GM12864 (cell line): ENCODE results near the gene RNGTT.

Experiments used
- DNase-seq: peaks from one replicate; pipeline ENCODE4 v3.0.0-alpha.2; 2011; ENCODE audit warnings: low read depth
- H3K4me3 ChIP-seq: 2 replicates; pipeline ENCODE4 v1.5.1; 2011; ENCODE audit warnings: mild to moderate bottlenecking, low read depth, low read length, control low read depth
- TF ChIP-seq, protein P1 (sequence below): IDR thresholded peaks from 2 replicates; pipeline ENCODE4 v1.5.1; 2011; ENCODE audit warnings: low read depth, mild to moderate bottlenecking, moderate library complexity, low read length, control low read depth, inconsistent platforms; ENCODE audit errors: missing control alignments

The RNGTT gene

DNA sequence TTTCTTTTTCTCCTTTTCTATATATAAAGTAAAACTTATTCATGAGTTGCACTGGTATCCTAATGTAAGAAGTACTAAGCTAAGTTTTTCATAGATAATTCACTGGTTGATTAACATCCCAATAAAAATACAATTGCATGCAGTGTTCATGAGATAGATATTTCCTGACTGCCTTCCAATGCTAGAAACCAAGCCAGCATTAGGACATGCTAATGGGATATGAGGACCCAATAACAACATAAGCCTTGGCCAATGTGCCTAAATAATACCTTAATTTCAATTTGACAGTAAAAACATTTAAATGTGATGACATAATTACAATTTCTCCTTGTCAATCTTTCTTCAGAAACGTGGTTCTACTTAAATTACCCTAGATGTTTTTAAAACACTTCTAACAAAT lies 152.7 kb downstream of the RNGTT start:
- H3K4me3 ChIP-seq = no peak overlapping the region
- TF ChIP-seq, protein P1, sequence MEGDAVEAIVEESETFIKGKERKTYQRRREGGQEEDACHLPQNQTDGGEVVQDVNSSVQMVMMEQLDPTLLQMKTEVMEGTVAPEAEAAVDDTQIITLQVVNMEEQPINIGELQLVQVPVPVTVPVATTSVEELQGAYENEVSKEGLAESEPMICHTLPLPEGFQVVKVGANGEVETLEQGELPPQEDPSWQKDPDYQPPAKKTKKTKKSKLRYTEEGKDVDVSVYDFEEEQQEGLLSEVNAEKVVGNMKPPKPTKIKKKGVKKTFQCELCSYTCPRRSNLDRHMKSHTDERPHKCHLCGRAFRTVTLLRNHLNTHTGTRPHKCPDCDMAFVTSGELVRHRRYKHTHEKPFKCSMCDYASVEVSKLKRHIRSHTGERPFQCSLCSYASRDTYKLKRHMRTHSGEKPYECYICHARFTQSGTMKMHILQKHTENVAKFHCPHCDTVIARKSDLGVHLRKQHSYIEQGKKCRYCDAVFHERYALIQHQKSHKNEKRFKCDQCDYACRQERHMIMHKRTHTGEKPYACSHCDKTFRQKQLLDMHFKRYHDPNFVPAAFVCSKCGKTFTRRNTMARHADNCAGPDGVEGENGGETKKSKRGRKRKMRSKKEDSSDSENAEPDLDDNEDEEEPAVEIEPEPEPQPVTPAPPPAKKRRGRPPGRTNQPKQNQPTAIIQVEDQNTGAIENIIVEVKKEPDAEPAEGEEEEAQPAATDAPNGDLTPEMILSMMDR = no peak
- DNase-seq = no peak

DNA sequence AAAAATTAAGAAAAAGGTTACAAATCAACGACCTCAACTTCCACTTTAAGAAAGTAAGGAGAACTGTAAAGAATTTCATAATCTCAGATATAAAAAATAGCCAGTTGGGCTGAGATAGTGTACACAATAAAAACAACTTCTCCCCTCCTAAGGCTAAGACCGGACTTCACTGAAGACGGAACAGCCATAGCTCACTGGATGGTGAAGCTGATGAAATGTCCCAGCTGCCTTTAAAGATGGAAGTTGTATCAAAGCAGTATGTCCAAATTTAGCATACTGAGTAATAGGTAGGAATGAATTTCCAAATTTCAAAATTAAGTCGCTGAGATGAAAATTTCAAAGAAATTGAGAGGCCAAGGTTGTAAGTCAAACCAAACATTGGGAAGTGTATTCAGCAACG lies 153.3 kb downstream of the RNGTT start:
- no peak overlapping the region for H3K4me3 ChIP-seq
- no peak for DNase-seq
- TF ChIP-seq, protein P1 = no peak

DNA sequence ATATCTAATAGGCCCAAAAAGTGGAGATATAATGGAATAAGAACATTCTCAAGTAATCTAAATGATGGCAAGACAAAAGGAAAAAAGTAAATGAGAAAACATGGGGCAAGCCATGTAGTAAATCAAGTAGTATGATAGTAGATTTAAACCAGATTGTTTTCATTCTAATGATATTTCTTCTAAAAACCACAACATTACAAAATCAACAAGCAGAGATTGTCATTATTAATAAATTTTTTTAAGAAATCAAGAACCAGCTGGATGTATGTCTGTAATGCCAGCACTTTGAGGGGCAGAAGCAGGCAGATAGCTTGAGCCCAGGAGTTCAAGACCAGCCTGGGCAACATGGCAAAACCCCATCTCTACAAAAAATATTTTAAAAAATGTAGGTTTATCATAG lies 155.0 kb downstream of the RNGTT start:
- no peak overlapping the region for H3K4me3 ChIP-seq
- DNase-seq = no peak
- TF ChIP-seq, protein P1 = no peak

DNA sequence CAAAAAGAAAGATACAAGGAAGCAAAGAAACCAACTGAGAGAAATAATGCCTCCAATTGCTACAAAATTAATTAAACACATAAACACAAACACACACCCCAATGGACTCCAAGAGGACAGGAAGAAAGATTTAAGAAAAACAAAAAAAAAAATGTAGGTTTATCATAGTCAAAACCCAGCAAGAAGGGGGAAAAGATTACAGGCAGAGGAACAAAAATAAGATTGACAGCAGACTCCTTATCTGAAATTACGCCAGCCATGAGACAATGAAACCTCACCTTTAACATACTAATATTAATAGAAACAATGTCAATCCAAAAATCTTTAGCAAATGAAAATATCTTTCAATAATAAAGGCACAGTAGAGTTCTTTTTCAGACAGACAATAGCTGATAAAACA lies 155.8 kb downstream of the RNGTT start:
- TF ChIP-seq, protein P1 = no peak
- no peak for DNase-seq
- H3K4me3 ChIP-seq = no peak overlapping the region

DNA sequence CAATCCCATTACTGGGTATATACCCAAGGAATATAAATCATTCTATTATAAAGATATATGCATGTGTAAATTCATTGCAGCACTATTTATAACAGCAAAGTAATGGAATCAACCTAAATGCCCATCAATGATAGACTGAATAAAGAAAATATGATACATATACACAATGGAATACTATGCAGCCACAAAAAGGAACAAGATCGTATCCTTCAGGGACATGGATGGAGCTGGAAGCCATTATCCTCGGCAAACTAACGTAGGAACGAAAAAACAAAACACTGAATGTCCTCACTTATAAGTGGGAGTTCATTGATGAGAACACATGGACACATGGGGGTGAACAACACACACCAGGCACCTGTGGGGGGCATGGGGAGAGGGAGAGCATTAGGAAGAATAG lies 156.7 kb downstream of the RNGTT start:
- TF ChIP-seq, protein P1 = no peak
- no peak for DNase-seq

DNA sequence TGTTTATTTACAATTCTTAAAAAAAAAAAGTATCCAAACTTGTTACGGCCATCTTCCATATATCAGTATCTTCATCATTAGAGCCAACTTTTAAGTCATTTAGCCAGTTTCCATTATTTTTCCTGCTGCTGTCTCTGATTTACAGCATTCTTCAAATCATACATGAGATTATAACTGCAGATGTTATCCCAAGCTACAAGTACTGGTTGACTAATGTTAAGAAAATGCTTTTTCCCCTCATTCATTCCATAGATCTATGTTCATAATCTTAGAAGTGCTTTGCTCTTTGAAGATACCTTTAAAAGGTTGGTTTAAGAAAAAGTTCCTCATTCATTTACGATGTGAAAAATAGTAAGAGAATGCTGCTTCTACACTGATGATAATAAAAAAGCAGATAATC lies 158.7 kb downstream of the RNGTT start:
- TF ChIP-seq, protein P1 = no peak
- no peak for DNase-seq
- H3K4me3 ChIP-seq = no peak overlapping the region

More for the DNA sequence above, 156.7 kb downstream of the RNGTT start:
- H3K4me3 ChIP-seq = no peak overlapping the region

DNA sequence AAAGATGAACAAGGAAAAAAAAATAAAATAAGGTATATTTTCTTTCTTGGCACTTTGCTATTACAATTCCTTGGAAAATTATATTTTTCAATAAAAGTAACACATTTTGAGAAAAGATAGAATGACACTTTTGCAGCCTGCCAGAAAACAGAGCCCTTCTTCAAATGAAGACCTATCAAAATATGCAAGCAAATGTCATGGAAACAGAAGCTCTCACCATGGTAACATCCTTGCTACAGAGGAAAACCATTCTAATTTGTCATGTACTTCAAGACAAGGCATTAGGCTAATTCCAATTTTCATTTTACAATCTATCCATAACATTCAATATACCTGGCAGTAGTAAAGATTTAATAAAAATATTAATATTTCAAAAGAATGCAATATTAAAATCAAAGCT lies 177.9 kb downstream of the RNGTT start:
- TF ChIP-seq, protein P1 = no peak
- H3K4me3 ChIP-seq = no peak overlapping the region
- DNase-seq = no peak
